ENCODE data around the gene POLD2.

POLD2 gene

DNA sequence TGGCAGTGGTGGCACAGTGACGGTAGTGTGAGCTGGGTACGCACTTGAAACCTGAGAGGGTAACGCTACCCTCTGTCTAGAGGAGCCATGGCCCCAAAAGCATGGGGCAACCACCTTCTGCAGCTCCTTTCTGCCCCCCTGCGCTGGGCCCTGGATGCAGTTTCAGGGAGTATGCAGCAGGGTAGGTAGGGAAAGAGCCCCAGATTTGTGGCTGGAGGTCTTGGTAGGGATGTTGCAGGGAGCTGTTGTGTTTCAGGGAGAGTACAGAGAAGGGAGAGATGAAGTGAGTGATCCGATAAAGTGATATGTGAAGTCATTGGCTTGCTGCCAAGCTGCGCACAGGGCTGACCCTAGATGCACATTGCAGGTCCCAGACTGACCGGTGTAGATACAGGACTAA lies 55.3 kb downstream of the POLD2 start:
- H3K4me1 Mint-ChIP-seq, result peaks cover 28% of the 10 kb centered on the region
- no peak overlapping the region for H3K4me3 Mint-ChIP-seq
- DNase-seq (no peak), ATAC-seq (no peak)
- peaks cover 24% of the 10 kb centered on the region for H3K36me3 Mint-ChIP-seq (ENCODE audit: low read depth)
- no peaks in the 10 kb centered on the region for H3K9me3 Mint-ChIP-seq
- no peaks in the 10 kb centered on the region for H3K27me3 Mint-ChIP-seq
- no peak overlapping the region for H3K27ac Mint-ChIP-seq

DNA sequence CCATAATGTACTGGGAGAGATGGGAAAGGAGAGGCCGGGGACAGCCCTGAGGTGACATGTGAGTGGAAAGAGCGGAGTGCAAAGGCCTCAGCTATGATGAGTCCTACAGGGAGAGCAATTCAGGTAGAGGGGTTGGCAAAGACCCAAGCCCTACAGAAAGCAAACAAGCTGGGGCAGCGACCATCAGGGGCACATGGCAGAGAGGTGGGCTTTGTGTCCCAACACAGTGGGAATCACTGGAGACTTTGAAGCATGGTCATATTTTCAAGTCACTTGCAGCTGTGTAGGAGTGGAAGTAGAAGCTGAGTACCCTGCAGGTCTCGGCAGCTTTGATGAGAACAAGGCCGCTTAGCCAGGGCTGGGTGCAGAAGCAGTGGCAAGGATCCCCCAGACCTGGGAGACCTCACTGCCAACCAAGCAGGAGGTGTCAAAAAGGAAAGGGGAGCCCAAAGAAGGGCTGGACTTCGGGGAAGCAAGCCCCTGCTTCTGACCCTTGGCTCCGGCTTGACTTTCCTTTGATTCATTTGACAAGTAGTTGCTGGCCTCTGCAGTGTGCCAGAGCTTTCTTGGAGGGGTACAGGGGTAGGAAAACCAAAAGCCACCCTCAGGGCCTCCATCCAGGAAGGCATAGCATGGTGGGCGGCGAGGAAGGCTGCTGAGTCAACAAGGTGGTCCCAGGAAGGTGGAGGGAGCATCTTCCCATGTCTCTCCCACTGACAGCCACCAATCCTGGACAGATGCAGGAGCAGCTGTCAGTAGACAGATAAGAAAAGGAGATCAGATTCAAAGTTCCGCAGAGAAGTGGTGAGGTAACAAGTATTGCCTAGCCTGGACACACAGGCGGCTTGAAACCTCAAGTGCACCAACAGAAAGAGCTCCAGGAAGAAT lies 56.0 kb downstream of the POLD2 start:
- Mint-ChIP-seq H3K27ac (no peak overlapping the region), H3K36me3 (ENCODE audit: low read depth) (peaks cover 17% of the 10 kb centered on the region), H3K4me1 (peaks cover 23% of the 10 kb centered on the region), H3K4me3 (no peak overlapping the region), H3K27me3 (no peaks in the 10 kb centered on the region), H3K9me3 (no peaks in the 10 kb centered on the region)
- ATAC-seq (no peak), DNase-seq (no peak)

GRCh38 chr7:44066494-44067063 lies 56.8 kb downstream of the POLD2 start:
- ATAC-seq (no peak), DNase-seq (no peak)
- no peaks in the 10 kb centered on the region for H3K9me3 Mint-ChIP-seq
- H3K27ac Mint-ChIP-seq, result no peak overlapping the region
- peaks cover 12% of the 10 kb centered on the region for H3K36me3 Mint-ChIP-seq (ENCODE audit: low read depth)
- H3K4me1 Mint-ChIP-seq, result peaks cover 20% of the 10 kb centered on the region
- no peak overlapping the region for H3K4me3 Mint-ChIP-seq
- no peaks in the 10 kb centered on the region for H3K27me3 Mint-ChIP-seq

DNA sequence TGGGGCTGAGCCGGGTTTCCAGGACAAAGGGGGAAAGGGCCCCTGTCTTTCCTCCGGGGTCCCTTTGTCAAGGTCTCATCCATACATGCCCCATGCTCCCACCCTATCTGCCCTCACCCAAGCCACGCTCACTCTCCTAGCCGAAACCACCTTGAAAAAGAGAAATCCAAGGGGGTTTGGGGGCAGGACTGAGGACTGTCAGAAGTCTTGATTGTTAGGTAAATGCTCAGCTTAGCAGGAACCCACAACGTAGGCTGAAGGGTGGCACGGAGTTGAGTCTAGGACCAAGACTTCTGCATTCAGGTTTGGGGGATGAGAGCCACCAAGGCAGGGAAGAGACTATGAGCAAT lies 57.3 kb downstream of the POLD2 start:
- Mint-ChIP-seq H3K9me3 (no peaks in the 10 kb centered on the region), H3K4me1 (peaks cover 20% of the 10 kb centered on the region), H3K36me3 (ENCODE audit: low read depth) (peaks cover 9% of the 10 kb centered on the region), H3K4me3 (no peak overlapping the region), H3K27me3 (no peaks in the 10 kb centered on the region), H3K27ac (no peak overlapping the region)
- peak; percentile 2 for ATAC-seq
- DNase-seq, result no peak

DNA sequence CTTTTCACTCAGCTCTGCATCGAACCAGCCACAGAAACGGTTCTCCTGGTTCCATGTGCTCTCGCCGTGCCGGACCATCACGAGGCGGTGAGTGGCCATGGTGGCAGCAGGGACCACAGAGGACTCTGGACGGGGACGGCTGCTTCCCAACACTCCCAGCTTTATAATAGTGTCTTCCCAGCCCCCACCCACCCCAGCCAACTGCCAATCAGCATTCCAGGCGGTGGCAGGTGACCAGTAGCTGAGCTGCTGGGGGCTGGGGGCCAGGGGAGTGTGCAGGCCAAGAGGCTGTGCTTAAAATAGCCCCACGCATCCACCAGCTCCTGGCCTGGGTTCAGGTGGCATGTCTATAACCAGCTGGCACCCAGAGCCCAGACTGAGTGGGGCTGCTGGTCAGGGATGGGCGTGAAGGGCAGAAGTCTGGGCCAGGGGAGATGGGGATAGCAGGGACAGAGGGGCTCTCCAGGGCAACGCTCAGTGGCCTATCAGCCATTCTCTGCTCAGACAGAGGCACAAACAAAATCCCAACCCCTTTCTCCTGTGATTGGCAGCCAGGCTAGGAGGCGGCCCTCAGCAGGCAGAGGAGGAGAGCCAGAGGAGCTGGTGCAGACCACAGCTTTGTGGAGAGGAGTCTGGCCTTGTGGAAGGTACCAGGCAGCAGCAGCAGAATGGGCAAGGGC lies 57.8 kb downstream of the POLD2 start, which contains the start of gene PGAM2:
TSS of gene PGAM2 (minus strand) at position 137 of the 680 bp plus-strand sequence. CDS start at position 99, 38 bp downstream.
- DNase-seq, result no peak
- H3K36me3 Mint-ChIP-seq (ENCODE audit: low read depth), result peaks cover 9% of the 10 kb centered on the region
- peaks cover 20% of the 10 kb centered on the region for H3K4me1 Mint-ChIP-seq
- H3K9me3 Mint-ChIP-seq, result no peaks in the 10 kb centered on the region
- H3K4me3 Mint-ChIP-seq, result no peak within 1 kb of the TSS
- peak; percentile 45 for ATAC-seq
- no peak within 1 kb of the TSS for H3K27ac Mint-ChIP-seq
- no peaks in the 10 kb centered on the region for H3K27me3 Mint-ChIP-seq

DNA sequence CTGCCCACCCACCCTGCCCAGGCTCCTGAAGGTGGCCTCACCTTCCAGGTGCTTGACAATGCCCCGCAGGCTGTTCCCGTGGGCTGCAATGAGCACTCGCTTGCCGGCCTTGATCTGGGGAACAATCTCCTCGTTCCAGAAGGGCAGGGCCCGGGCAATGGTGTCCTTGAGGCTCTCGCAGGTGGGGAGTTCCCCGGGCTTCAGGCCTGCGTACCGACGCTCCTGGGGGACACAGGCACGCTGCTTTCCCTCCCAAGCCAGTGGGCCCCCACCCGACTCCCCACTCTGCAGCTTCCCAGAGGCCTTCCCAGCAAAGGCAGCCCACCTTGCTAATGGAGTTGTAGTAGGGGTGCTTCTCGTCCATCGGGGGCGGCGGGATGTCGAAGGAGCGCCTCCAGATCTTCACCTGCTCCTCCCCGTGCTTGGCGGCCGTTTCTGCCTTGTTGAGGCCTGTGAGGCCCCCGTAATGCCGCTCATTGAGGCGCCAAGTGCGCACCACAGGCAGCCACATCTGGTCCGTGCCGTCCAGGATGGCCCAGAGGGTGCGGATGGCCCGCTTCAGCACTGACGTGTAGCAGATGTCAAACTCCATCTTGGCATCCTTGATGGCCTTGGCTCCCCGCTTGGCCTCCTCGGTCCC lies 58.4 kb downstream of the POLD2 start:
- Mint-ChIP-seq H3K36me3 (ENCODE audit: low read depth) (peaks cover 12% of the 10 kb centered on the region), H3K4me1 (peaks cover 22% of the 10 kb centered on the region), H3K27ac (no peak overlapping the region), H3K27me3 (no peaks in the 10 kb centered on the region), H3K9me3 (no peaks in the 10 kb centered on the region), H3K4me3 (no peak overlapping the region)
- ATAC-seq, result peak; percentile 9
- no peak for DNase-seq
